AG04449 (cell line): ENCODE measurements around the gene ZNF560.

Source experiments
- CTCF ChIA-PET: fragments of 350-600 bp; formaldehyde crosslinking; extraction: SDS; loops from one replicate; lab custom pipeline; 2021; ENCODE audit warnings: antibody characterized with exemption; lab: Yijun Ruan, JAX
- POLR2A ChIA-PET: fragments of 400-600, 350-600 bp; formaldehyde crosslinking; extraction: SDS; loops from one replicate; lab custom pipeline; 2020; ENCODE audit warnings: antibody characterized with exemption, inconsistent platforms; lab: Yijun Ruan, JAX
- DNase-seq: peaks from one replicate; pipeline ENCODE4 v3.0.0-alpha.2; 2010; ENCODE audit warnings: low read depth, low spot score
- H3K4me3 ChIP-seq: 2 replicates; pipeline ENCODE4 v1.5.1; 2011; ENCODE audit warnings: low read depth, mild to moderate bottlenecking, control low read depth, low read length
- CTCF ChIP-seq: IDR thresholded peaks from one replicate; pipeline ENCODE4 v1.5.1; 2011; ENCODE audit warnings: mild to moderate bottlenecking, moderate library complexity, low read length, control low read depth, inconsistent platforms; ENCODE audit not compliant: insufficient read depth; ENCODE audit errors: missing control alignments

The ZNF560 gene

GRCh38 chr19:9453953-9454352 is 44.5 kb downstream of the ZNF560 start:
- CTCF ChIA-PET: no interaction called here
- POLR2A ChIA-PET: no interaction called here
- DNase-seq: no peak
- no peak overlapping the region for H3K4me3 ChIP-seq
- TF ChIP-seq CTCF: no peak

- no peak for TF ChIP-seq CTCF
- DNase-seq: no peak
- POLR2A ChIA-PET: no interaction called here
- CTCF ChIA-PET: no interaction called here
- no peak overlapping the region for H3K4me3 ChIP-seq
Observed at GRCh38 chr19:9445037-9445436, 53.4 kb downstream of the ZNF560 start.

- POLR2A ChIA-PET: no interaction called here
- DNase-seq: no peak
- CTCF ChIA-PET: interaction anchor here (1.5 to 2.7 kb wide), 3 partner anchors 29 to 231 kb away, joined by 3 to 9 read pairs (median 8); no protein-coding TSS in a partner anchor
Observed at GRCh38 chr19:9436358-9436757, 62.1 kb downstream of the ZNF560 start.

GRCh38 chr19:9435279-9436268 is 62.8 kb downstream of the ZNF560 start, which contains the start of gene ZNF266:
ZNF266 (minus strand) TSS chr19:9435573; CDS start chr19:9420089, 15,484 bp downstream.
- CTCF ChIA-PET: interaction anchor here (1.3 to 2.7 kb wide), 5 partner anchors 12 to 230 kb away, joined by 3 to 9 read pairs (median 6); no protein-coding TSS in a partner anchor
- H3K4me3 ChIP-seq: peak within 1 kb of the TSS; percentile 84
- DNase-seq: peak; percentile 14
- POLR2A ChIA-PET: no interaction called here
- peak; percentile 75 for TF ChIP-seq CTCF

More at GRCh38 chr19:9436358-9436757, 62.1 kb downstream of the ZNF560 start:
- H3K4me3 ChIP-seq: no peak overlapping the region
- no peak for TF ChIP-seq CTCF

- POLR2A ChIA-PET: no interaction called here
- TF ChIP-seq CTCF: peak; percentile 7
- DNase-seq: no peak
- no peak overlapping the region for H3K4me3 ChIP-seq
- CTCF ChIA-PET: no interaction called here
Observed at GRCh38 chr19:9431475-9431874, 66.9 kb downstream of the ZNF560 start.

GRCh38 chr19:9430444-9430843 is 68.0 kb downstream of the ZNF560 start:
- no peak for DNase-seq
- no peak for TF ChIP-seq CTCF
- no peak overlapping the region for H3K4me3 ChIP-seq
- ChIA-PET POLR2A (no interaction called here), CTCF (no interaction called here)
